GM18868 (cell line): ENCODE results near the gene NT5M.

Source experiments
- ATAC-seq: cut with Tn5 transposase; IDR thresholded peaks from one replicate; pipeline ENCODE4 v1.9.1; 2021; ENCODE audit warnings: mild to moderate bottlenecking, moderate library complexity; ENCODE audit not compliant: unreplicated experiment

NT5M gene

DNA sequence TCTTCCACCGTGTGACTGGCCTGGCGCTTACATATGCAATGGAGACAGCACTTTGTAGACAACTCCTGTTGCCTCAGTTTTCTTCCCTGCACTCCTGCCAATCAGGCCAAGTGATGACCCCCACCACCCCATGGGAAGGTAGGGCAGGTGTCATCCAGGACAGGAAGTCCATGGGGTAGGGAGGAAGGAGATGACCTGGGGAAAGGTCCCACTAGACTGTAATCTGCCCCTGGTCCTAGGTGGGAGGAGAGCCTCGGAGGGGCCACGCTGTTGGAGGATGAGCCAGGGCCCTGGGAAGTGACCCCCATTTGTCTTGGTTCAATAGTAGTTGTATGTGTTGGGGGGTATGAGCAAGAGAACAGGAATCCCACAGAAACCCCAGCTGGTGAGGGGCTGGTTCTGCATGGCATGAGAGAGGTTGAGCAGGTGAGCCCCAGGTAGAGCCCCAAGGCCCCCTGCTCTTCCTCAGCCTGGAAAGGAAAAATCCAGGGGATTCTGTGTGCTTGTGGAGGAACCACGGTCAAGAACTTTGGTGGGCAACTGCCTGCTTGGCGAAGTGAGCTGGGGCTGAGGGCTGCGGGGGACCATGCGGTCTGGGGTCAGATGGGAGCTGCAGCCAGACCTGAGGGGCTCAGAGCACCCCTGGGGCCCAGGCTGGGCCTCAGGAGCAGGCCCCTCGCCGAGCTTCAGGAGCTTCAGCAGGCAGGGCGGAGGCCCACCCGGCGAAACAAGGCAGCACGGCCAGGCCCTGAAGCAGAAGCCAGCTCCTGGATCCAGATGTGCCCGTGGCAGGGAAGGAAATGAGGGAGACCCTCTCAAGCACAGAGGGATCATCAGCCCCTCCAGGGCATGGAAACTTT is 50.7 kb downstream of the NT5M start:
- no peak for ATAC-seq

DNA sequence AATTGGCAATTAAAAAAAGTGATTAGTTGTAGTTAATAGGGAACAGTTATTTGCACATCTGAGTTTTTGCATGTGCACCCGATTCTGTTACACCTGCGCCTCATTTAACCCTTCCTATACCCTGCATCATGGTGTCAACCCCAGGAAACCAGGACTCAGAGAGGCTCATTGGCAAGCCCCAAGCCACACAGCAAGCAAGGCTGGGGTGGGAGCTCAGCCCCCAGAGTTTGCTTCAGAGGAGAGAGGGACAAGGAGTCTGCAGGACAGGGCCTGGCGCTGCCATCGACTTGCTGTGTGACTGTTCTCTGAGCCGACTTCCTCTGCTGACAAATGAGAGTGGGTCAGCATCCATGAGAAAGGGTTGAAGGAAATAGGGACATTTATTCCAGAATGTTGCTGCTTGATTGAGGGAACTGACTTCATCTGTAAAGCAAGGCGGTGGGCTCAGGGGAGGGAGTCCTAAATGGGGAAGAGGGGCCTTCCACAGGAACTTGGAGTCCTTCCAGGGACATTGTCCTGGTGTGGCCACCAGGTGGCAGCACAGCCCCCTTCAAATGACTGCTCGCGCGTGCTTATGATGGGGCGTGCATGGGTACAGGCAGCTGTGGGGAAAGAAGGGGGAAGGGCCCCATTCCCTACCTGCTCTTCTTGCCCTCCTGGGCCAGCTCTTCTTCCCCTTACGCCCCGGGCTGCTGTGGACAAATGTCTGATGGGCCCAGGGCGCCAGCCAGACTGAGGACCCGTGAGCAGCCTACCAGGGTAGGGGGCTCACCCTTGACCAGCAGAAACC is 51.6 kb downstream of the NT5M start:
- no peak for ATAC-seq

DNA sequence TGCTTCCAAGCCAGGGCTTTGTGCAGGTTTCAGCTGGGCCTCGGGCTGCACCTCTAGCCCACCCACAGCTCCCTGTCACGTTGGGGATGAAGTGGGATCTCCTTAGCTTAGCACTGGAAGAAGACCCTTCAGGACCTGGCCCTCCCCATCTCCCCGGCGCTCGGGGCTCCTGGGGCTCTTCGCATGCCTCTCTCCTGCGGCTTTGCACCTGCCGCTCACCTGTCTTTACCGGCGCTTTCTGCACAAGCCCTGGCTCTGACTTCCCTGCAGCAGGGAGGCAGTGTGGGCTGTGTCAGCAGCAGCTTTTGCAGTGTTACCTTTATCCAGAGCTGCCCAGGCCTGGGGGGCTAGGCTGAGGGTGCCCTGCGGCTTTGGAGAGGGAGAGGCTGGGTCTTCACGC is 52.3 kb downstream of the NT5M start:
- ATAC-seq = no peak

DNA sequence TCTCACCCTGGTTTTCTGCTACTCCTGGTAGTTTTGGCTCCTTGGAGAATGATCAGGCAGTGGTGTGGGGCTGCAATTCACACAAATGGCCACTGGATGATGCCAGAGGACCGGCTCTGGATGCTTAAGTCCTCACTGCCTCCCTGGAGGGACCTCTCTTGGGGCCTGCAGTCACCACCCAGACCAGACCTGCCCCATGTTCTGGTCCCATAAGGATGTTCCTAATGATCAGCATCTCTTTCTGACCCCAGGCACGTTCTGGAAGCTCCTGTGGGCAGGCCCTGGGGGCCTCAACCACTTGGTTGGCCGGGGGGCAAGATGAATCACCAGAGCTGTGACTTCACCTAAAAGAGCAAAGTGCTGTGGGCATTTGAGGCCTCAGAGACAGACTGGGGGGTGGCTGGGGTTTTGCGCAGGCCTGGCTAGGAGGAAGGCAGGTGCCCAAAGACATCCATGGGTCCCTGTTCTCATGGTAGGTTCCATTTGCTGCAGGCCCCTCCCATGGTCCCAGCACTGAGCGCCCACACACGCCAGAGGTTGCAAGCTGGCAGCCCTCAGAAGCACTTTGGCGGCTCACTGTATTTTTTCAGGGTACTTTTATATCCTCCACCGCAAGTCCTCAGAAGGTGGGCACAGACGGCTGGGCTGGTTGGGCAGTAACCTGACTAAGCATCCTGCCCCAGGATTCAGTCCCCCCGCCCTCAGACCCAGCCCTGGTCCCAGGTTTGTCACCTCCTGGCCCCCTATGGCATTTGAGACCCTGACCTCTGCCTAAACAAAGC is 53.2 kb downstream of the NT5M start:
- ATAC-seq = no peak

DNA sequence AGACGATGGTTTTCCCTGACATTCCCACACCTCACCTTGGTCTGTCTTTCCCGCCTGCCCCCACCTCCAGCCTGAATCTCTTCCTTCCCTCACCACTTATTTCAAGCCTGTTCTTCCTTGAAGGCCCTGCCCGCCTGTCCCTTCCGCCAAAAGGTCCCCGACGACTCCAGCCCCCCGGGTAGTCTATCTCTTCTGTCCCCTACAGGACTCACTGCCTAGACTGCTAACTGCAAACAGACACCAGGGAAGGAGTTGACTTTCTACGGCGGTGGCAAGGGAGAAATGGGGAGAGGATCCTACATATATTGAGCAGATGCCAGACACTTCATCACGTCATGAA is 53.7 kb downstream of the NT5M start:
- ATAC-seq = no peak

DNA sequence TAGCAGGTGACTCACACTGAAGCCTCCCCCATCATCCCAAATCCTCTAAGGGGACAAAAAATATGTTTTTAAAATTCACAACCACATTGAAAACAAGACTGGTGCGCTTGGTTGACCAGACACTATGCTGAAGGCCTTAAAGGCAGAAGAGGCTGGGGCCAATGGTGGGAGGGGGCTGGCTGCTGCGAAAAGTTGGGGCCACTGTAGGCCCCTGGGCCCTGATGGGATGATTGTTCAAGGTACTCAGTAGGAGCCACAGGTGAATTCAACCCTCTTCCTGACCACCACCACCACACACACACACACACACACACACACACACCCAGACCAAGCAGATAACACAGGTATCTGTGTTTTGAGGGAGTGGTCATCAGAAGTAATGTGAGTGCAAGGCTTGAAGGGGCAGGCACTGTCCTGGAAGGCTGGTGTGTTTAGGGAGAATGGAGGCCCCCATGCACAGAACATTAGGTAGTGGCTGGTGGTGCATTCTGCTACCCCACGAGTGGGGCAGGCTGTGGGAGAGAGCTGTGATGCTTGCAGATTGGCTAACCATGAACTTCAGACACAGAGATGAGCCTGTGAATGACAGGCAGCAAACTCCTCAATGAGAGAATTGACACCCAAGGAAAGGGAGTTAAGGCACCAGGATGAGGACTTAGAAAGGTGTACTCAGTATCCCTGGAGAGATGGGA is 55.0 kb downstream of the NT5M start:
- ATAC-seq = no peak

DNA sequence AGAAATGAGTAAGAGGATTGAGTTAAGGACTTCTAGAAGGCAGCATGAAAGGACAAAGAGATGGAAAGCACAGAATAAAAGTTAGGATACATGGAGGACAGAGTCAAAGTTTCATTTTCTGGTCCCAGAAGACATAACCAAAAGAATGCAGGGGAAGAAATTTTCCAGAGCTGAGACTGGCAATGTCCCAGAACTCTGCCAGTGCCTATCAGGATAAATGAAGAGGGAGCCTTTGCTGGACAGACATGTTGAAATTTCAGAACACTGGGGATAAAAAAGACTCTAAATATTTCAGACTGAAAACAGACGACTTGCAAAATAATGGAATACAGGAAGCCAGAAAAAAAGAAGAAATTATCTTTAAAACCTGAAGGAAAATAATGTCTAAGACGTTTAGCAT is 55.7 kb downstream of the NT5M start:
- no peak for ATAC-seq

DNA sequence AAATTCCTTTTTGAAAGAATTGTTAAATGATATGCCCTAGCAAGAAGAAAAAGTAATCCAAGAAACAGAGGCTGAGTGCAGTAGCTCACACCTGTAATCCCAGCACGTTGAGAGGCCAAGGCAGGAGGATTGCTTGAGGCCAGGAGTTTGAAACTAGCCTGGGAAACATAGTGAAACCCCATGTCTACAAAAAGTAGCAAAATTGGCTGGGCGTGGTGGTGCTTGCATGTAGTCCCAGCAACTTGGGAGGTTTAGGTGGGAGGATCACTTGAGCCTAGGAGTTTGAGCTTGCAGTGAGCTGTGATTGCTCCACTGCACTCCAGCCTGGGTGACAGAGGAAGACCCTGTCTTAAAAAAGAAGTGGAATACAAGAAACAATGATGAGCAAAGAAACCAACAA is 56.1 kb downstream of the NT5M start:
- ATAC-seq = no peak

DNA sequence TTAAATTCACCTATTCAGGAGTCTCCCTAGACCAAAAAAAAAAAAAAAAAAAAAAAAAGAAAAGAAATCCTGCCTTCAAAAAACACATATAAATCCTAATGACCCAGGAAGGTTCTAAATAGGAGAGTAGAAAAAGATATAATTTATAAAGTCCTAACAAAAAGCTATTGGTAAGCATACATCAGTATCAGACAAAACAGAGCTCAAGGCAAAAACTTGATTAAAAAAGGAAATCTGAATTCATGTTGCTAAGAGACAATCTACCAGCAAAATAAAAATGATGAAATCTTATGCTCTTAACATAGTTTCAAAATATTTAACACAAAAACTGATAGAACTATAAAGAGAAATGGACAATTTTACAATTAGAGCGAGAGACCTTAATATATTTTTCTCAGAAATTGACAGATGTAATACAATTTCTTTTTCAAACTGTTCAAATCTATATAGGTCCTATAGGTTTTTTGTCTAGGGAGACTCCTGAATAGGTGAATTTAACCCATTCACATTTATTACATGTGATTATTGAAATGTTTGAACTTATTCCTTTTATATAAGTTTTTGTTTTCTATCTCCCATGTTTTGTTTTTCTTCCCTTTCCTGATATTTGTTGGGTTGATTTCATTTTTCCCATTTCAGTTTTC is 57.0 kb downstream of the NT5M start:
- ATAC-seq = no peak

DNA sequence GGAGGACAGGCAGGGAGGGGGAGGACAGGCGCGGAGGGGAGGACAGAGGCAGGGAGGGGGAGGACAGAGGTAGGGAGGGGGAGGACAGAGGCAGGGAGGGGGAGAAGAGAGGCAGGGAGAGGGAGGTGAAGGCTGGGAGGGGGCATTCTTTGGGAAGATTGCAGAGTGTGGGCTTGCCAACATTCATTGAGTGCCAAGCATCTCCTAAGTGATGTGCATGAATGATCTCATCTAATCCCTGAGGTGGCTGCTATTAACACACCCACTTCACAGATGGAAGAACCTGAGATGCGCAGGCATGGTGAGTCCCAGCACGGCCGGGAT is 58.3 kb downstream of the NT5M start:
- no peak for ATAC-seq

DNA sequence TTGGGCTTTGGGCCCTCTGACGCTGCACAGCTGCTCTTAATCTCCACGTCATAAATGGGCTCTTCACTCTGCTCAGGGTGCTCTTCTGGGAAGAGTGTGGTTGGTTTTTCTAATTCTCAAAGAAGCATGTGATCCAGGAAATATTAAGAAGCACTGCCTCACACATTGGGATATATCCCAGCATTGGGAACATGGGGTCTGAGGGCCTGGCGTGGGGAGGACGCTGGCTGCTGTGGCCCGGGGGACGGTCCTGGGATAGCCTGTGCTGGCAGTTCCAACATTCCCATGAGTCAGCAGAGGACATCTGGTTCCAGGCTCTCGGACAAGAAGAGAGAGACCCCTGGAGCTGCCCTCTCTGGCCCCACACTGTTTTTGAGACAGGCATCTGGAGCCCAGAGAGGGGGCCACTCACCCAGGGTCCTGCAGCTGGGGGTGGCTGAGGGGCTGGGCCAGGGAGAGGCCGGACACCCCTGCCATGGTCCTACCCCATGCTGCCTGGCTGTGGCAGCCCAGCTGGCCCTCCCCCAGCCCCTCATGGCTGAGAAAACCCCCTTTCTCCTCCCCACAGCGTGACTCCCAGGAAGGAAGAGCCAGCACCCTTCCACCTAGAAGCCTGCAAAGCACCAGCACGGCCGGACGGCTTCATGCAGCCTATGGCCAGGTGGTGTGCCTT is 58.8 kb downstream of the NT5M start:
- no peak for ATAC-seq

DNA sequence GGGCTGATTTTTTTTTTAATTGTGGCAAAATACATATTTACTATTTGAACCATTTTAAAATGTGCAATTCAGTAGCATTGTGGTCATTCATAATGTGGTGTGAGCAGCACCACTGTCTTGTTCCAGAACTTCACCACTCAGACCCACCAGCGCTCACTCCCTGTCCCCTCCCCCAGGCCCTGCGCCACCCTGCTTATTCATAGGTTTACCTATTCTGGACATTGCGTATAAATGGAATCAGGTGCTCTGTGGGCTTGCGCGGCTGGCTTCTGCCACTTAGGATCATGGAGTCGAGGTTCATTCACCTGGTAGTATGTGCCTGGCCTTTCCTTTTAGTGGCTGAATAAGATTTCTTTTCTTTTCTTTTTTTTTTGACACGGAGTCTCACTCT is 59.4 kb downstream of the NT5M start:
- ATAC-seq = no peak

DNA sequence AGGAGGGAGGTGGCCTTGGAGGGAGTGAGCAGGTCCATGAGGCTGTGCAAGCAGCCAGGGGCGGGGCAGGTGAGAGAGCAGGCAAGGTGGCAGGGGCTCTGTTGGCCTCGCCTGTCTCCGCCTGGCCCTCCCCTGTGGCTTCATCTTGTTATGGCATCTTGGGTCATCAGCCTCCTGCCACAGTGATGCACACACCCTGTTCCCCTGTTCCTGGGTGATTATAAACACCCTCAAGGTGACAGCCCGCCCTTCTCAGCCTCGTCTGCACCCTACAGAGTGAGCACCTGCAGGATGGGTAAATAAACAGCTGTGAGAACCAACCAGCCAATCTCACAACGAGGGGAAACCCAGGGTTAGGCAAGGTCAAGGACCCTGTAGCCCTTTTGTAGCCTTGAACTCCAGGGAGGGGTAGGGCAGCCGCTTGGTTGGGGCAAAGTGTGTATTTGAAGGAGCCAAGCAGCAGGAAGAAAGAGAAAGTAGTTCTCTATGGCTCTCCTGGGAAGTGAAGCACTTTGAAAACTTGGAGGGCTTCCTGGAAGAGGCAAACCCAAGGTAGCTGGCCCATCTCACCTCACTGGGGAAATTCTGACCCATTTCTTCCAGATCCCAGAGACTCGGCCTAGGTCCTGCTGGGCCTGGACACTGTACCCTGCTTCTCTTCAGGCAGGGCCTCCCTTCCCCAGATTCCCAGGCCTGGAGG is 60.6 kb downstream of the NT5M start:
- ATAC-seq = no peak

DNA sequence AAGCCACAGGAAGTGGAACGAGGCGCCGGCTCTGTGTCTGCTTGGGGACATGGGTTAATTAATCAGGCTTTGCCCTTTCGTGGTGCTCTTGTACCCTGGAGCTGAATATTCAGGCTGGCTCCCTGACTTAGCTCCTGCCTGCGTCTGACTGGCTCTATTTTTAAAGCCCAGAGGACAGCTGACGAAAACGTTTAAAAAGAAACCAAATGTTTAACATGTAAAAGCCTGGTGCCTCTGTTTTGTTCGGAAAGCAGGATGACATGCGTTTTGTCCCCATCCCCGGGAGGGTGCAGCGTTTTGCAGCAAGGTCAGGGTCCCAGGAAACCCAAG is 61.1 kb downstream of the NT5M start:
- ATAC-seq = no peak

DNA sequence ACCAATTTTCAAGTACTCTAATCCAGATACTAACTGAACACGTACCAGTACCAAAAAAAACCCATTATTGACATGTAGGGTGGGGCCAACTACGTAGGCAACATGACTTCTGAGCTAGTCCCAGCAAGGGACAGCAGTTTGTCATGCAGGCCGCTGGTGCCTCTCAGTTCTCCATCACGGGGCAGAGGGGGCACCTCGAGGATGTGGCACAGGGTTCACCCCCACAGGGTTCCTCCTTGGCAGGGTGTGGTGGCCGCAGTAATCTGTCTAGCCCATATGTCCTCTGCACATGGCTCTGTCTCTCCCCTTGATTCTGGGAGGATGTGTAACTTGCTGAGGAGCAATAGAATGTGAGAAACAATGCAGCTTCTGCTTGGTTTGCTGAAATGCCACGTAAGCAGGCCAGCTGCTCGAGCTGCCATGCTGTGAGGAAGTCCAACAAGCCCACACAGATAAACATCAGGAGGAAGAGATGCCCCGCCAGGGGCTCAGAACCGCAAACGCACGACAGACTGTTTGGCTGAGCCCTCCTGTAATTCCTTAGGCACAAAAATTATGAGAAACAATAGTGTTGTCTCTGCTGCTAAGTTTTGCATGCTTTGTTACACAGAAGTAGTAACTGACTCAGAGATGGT is 62.4 kb downstream of the NT5M start:
- no peak for ATAC-seq

DNA sequence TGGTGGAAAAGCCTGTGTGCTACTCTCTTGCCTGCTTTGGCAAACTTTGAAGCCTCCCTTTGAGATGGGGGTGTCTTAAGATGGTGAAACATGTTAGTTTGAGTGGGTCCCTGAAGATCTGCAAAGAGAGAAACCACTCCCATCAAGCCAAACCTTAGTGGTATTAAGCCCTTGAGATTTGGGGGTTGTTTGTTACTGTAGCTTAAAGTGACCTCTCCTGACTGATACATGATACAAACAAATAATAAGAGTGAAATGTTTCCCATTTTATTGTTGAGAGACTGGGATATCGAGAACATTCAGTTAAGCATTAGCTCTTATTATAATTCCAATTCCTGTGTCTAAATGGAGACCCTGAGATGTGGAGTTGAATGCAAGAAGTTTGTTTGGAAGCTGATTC is 63.1 kb downstream of the NT5M start:
- ATAC-seq = no peak

DNA sequence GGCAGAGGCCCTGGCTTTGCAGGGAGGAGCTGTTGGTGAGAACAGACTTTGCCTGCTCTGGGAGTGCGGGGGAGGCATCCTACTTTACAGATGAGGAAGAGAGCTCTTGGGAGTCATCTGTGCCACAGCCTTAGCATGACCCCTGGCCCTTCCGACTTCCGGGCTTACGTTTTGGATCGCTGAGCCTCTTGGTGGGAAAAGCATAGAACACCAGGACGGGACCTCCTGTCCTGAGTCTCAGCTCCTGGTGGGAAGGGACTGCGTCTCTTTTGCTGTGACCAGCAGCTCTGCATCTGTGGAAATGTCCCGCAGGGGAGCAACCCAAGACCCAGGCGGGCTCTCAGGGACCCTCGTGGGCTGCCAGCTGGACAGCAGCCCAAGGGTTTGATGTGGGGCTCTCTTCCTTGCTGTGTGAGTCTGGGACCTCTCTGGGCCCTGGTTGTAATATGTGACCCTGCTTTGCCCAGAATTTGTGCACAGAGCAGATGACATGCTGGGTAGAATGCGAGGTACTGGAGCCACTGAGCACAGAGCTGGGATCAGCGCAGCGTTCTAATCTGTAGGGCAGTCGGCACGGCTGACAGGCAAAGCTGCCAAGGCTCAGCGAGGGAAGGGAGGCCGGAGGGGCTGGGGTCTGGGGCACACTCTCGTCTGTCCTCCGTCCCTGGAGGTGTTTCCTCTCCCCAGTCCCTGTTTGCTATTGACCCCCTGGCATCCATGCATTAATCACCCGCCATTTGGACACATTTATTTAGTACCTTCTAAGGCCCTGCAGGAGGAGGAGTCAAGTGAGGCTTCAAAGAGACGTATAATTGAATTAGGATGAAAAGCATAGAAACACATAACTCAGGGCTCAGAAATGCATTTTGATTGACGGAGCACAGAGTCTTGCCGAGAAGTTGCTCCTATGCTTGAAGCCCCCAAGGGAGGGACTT is 64.0 kb downstream of the NT5M start:
- ATAC-seq = no peak

DNA sequence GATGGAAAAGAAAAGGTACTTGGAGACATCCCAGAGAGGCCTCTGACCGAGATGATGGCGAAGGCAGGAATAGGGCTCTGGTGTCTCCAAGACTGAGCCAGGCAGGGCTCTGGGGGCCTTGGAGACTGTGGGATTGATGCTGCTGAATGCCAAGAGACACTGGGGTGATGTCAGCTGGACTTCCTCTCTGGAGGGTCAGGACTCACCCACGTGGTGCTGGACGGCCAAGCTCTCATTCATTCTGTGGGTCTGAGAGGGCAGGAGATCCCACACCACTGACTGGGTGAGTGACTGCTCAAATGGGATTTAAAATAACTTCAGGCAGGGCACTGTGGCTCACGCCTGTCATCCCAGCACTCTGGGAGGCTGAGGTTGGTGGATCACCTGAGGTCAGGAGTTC is 64.8 kb downstream of the NT5M start:
- no peak for ATAC-seq
